ENCODE data around the gene OTC. TPM values are rescaled to one million over a fixed set of nuclear protein-coding genes. Genes with fewer than 3 reads are reported as not detected.

The OTC gene
- not detected for polyA plus RNA-seq (2013, experiment 1 of 2)
- polyA plus RNA-seq (2013, experiment 2 of 2) = not detected

DNA sequence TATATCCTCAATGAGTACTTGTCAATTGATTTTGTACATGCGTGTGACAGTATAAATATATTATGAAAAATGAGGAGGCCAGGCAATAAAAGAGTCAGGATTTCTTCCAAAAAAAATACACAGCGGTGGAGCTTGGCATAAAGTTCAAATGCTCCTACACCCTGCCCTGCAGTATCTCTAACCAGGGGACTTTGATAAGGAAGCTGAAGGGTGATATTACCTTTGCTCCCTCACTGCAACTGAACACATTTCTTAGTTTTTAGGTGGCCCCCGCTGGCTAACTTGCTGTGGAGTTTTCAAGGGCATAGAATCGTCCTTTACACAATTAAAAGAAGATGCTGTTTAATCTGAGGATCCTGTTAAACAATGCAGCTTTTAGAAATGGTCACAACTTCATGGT, at the start of gene OTC:
TSS of gene OTC (plus strand) at position 243 of the 400 bp plus-strand sequence. CDS start at position 336, 93 bp downstream.
- H3K4ac ChIP-seq (ENCODE audit: low read depth, low read length) = no peak within 1 kb of the TSS
- no peak within 1 kb of the TSS for H3K23ac ChIP-seq (ENCODE audit: low read length)
- no peak within 1 kb of the TSS for H2AK5ac ChIP-seq (ENCODE audit: low read length)
- H3K4me2 ChIP-seq (ENCODE audit: low read length) = no peak within 1 kb of the TSS
- H3K27me3 ChIP-seq (ENCODE audit: insufficient read depth, low read length, poor library complexity) = no peaks in the 10 kb centered on the region
- no peak within 1 kb of the TSS for H3K4me3 ChIP-seq (ENCODE audit: low read length)
- no peak within 1 kb of the TSS for H3K27ac ChIP-seq (ENCODE audit: low read depth, low read length)
- no peak within 1 kb of the TSS for H3K9ac ChIP-seq (ENCODE audit: low read length)
- no peak within 1 kb of the TSS for H3K56ac ChIP-seq (ENCODE audit: low read length)
- H2BK120ac ChIP-seq (ENCODE audit: low read depth, low read length) = no peak within 1 kb of the TSS
- H3K18ac ChIP-seq (ENCODE audit: low read length) = no peak within 1 kb of the TSS
- H3K79me2 ChIP-seq (ENCODE audit: control insufficient read depth, insufficient read depth, low read length) = no peaks in the 10 kb centered on the region
- no peak within 1 kb of the TSS for H2BK15ac ChIP-seq (replicated peaks; ENCODE audit: low read depth)
- H3K79me1 ChIP-seq (ENCODE audit: low read length) = no peaks in the 10 kb centered on the region
- WGBS (ENCODE audit: extremely low coverage, insufficient coverage, low lambda C conversion rate) = no CpG with 5 or more reads among the region's 4 CpGs
- no peak within 1 kb of the TSS for H2BK5ac ChIP-seq (ENCODE audit: low read length)
- no peak for DNase-seq
- no peak within 1 kb of the TSS for H4K5ac ChIP-seq (ENCODE audit: low read length)
- no peaks in the 10 kb centered on the region for H3K36me3 ChIP-seq (ENCODE audit: control insufficient read depth, insufficient read depth, low read length)
- no peak within 1 kb of the TSS for H4K8ac ChIP-seq (ENCODE audit: low read depth, low read length)
- H3K4me1 ChIP-seq (ENCODE audit: control insufficient read depth, low read depth, low read length) = no peaks in the 10 kb centered on the region

DNA sequence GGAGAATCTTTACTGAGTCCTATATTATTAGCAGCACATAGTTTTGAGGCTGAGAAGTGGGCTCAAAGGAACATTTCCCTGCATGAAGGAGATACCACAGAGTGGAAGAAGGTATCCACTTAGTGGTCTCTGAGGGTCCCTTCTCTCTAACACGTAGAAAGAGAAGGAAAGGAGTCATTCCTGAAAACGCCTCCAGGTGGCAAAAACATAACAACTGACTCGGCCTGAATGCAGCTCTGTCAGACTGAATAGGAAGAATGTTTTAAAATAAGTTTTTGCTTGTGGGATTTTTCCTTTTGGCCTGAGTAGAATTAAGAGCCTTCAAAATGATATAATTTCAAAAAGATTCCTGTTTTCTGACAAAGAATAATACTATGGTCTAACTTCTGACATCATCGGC, 48.4 kb upstream of the OTC start:
- Histone ChIP-seq H3K79me1 (ENCODE audit: low read length) (no peaks in the 10 kb centered on the region), H4K5ac (ENCODE audit: low read length) (no peak overlapping the region), H2BK15ac (replicated peaks; ENCODE audit: low read depth) (no peak overlapping the region), H3K9ac (ENCODE audit: low read length) (no peak overlapping the region), H2AK5ac (ENCODE audit: low read length) (no peak overlapping the region), H3K18ac (ENCODE audit: low read length) (no peak overlapping the region), H2BK5ac (ENCODE audit: low read length) (no peak overlapping the region), H4K8ac (ENCODE audit: low read depth, low read length) (no peak overlapping the region), H3K36me3 (ENCODE audit: control insufficient read depth, insufficient read depth, low read length) (no peaks in the 10 kb centered on the region), H3K4me2 (ENCODE audit: low read length) (no peak overlapping the region), H3K4me1 (ENCODE audit: control insufficient read depth, low read depth, low read length) (no peaks in the 10 kb centered on the region), H3K56ac (ENCODE audit: low read length) (no peak overlapping the region), H3K23ac (ENCODE audit: low read length) (no peak overlapping the region), H3K4ac (ENCODE audit: low read depth, low read length) (no peak overlapping the region), H3K27me3 (ENCODE audit: insufficient read depth, low read length, poor library complexity) (no peaks in the 10 kb centered on the region), H3K4me3 (ENCODE audit: low read length) (no peak overlapping the region), H2BK120ac (ENCODE audit: low read depth, low read length) (no peak overlapping the region), H3K79me2 (ENCODE audit: control insufficient read depth, insufficient read depth, low read length) (no peaks in the 10 kb centered on the region), H3K27ac (ENCODE audit: low read depth, low read length) (no peak overlapping the region)
- no CpG with 5 or more reads among the region's 4 CpGs for WGBS (ENCODE audit: extremely low coverage, insufficient coverage, low lambda C conversion rate)
- DNase-seq = peak; percentile 27

DNA sequence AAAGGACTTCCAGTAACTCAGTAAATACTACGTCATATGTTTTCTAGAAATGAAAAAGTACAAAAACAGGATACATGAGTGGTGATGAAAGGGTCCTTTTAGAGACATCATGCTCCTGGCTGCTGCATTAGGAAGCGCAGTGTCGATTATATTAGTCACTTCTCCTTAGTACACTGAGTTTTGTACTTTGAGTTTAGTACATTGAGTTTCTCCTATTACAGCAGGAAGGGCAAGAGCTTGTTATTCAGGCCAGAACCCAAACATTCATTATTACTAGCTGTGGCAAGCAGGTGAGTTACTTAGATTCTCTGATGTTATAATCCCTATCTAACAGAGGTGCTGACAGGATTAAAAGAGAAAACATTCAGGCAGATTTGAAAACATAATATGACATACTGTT, 46.4 kb upstream of the OTC start:
- Histone ChIP-seq H3K27me3 (ENCODE audit: insufficient read depth, low read length, poor library complexity) (no peaks in the 10 kb centered on the region), H3K9ac (ENCODE audit: low read length) (no peak overlapping the region), H3K36me3 (ENCODE audit: control insufficient read depth, insufficient read depth, low read length) (no peaks in the 10 kb centered on the region), H3K23ac (ENCODE audit: low read length) (no peak overlapping the region), H3K56ac (ENCODE audit: low read length) (no peak overlapping the region), H3K18ac (ENCODE audit: low read length) (no peak overlapping the region), H3K4me1 (ENCODE audit: control insufficient read depth, low read depth, low read length) (no peaks in the 10 kb centered on the region), H3K4me2 (ENCODE audit: low read length) (no peak overlapping the region), H3K79me1 (ENCODE audit: low read length) (no peaks in the 10 kb centered on the region), H4K5ac (ENCODE audit: low read length) (no peak overlapping the region), H2BK120ac (ENCODE audit: low read depth, low read length) (no peak overlapping the region), H3K4ac (ENCODE audit: low read depth, low read length) (no peak overlapping the region), H2AK5ac (ENCODE audit: low read length) (no peak overlapping the region), H2BK5ac (ENCODE audit: low read length) (no peak overlapping the region), H3K27ac (ENCODE audit: low read depth, low read length) (no peak overlapping the region), H4K8ac (ENCODE audit: low read depth, low read length) (no peak overlapping the region), H2BK15ac (replicated peaks; ENCODE audit: low read depth) (no peak overlapping the region), H3K4me3 (ENCODE audit: low read length) (no peak overlapping the region), H3K79me2 (ENCODE audit: control insufficient read depth, insufficient read depth, low read length) (no peaks in the 10 kb centered on the region)
- WGBS (ENCODE audit: extremely low coverage, insufficient coverage, low lambda C conversion rate) = no CpG with 5 or more reads among the region's 3 CpGs
- DNase-seq = no peak

DNA sequence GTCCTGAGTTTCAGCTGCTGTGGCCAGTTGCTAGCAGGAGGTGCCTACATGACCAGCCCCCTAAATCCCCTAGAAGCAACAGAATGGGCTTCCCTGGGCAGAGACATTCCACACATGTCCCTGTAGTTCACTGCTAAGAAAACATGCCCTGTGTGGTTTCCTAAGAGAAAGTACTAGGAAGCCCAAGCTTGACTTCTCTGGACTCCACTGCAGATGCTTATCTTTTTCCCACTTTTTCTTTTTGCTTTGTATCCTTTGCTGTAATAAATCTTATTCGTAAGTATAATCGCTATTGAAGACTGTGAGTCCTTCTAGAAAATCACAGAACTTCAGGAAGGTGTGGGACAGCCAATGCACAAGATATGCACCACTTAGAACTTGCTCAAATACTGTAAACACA, 40.7 kb upstream of the OTC start:
- no peaks in the 10 kb centered on the region for H3K79me2 ChIP-seq (ENCODE audit: control insufficient read depth, insufficient read depth, low read length)
- H4K5ac ChIP-seq (ENCODE audit: low read length) = no peak overlapping the region
- H3K9ac ChIP-seq (ENCODE audit: low read length) = no peak overlapping the region
- H3K18ac ChIP-seq (ENCODE audit: low read length) = no peak overlapping the region
- WGBS (ENCODE audit: extremely low coverage, insufficient coverage, low lambda C conversion rate) = no CpG with 5 or more reads among the region's 2 CpGs
- no peak overlapping the region for H3K27ac ChIP-seq (ENCODE audit: low read depth, low read length)
- no peak for DNase-seq
- H3K79me1 ChIP-seq (ENCODE audit: low read length) = no peaks in the 10 kb centered on the region
- no peak overlapping the region for H4K8ac ChIP-seq (ENCODE audit: low read depth, low read length)
- H3K4ac ChIP-seq (ENCODE audit: low read depth, low read length) = no peak overlapping the region
- H3K23ac ChIP-seq (ENCODE audit: low read length) = no peak overlapping the region
- no peak overlapping the region for H3K56ac ChIP-seq (ENCODE audit: low read length)
- H3K4me2 ChIP-seq (ENCODE audit: low read length) = no peak overlapping the region
- no peak overlapping the region for H2BK15ac ChIP-seq (replicated peaks; ENCODE audit: low read depth)
- no peaks in the 10 kb centered on the region for H3K27me3 ChIP-seq (ENCODE audit: insufficient read depth, low read length, poor library complexity)
- H2AK5ac ChIP-seq (ENCODE audit: low read length) = no peak overlapping the region
- H2BK5ac ChIP-seq (ENCODE audit: low read length) = no peak overlapping the region
- no peak overlapping the region for H2BK120ac ChIP-seq (ENCODE audit: low read depth, low read length)
- no peaks in the 10 kb centered on the region for H3K4me1 ChIP-seq (ENCODE audit: control insufficient read depth, low read depth, low read length)
- no peaks in the 10 kb centered on the region for H3K36me3 ChIP-seq (ENCODE audit: control insufficient read depth, insufficient read depth, low read length)
- no peak overlapping the region for H3K4me3 ChIP-seq (ENCODE audit: low read length)

DNA sequence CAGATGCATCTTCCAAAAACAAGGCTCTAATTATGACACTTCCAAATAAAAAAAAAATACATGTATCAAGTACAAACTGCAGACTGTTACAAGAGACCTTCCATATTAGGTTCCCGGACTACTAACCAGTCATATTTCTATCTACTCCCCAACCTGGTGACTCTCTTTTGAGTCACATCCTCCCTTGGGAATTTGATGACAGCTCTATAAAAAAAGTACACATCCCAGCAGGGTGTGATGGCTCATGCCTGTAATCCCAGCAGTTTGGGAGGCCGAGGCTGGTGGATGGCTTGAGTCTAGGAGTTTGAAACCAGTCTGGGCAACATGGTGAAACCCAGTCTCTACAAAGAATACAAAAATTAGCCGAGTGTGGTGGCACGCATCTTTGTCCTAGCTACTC, 40.0 kb upstream of the OTC start:
- Histone ChIP-seq H3K4me2 (ENCODE audit: low read length) (no peak overlapping the region), H3K18ac (ENCODE audit: low read length) (no peak overlapping the region), H3K56ac (ENCODE audit: low read length) (no peak overlapping the region), H3K36me3 (ENCODE audit: control insufficient read depth, insufficient read depth, low read length) (no peaks in the 10 kb centered on the region), H3K4ac (ENCODE audit: low read depth, low read length) (no peak overlapping the region), H3K79me2 (ENCODE audit: control insufficient read depth, insufficient read depth, low read length) (no peaks in the 10 kb centered on the region), H4K8ac (ENCODE audit: low read depth, low read length) (no peak overlapping the region), H3K9ac (ENCODE audit: low read length) (no peak overlapping the region), H3K27ac (ENCODE audit: low read depth, low read length) (no peak overlapping the region), H3K27me3 (ENCODE audit: insufficient read depth, low read length, poor library complexity) (no peaks in the 10 kb centered on the region), H2AK5ac (ENCODE audit: low read length) (no peak overlapping the region), H2BK120ac (ENCODE audit: low read depth, low read length) (no peak overlapping the region), H4K5ac (ENCODE audit: low read length) (no peak overlapping the region), H2BK15ac (replicated peaks; ENCODE audit: low read depth) (no peak overlapping the region), H3K79me1 (ENCODE audit: low read length) (no peaks in the 10 kb centered on the region), H3K4me3 (ENCODE audit: low read length) (no peak overlapping the region), H2BK5ac (ENCODE audit: low read length) (no peak overlapping the region), H3K4me1 (ENCODE audit: control insufficient read depth, low read depth, low read length) (no peaks in the 10 kb centered on the region), H3K23ac (ENCODE audit: low read length) (no peak overlapping the region)
- DNase-seq = no peak
- WGBS (ENCODE audit: extremely low coverage, insufficient coverage, low lambda C conversion rate) = no CpG with 5 or more reads among the region's 4 CpGs

DNA sequence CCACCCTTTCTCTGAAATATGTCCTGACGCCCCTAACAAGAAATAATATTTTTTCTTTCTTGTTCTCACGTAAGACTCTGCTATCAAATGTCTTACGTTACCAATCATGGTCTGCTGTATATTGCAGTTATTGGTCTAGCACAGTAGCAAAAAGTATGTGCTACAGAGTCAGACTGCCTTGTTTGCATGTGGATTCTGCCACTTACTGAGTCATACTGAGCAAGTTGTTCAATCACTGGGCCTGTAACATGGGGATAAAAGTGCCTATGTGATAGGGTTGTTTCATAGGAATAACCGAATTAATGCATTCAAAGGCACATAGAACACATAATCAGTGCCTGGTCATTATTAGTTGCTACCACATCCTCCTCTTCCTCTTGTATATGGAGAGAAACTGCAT, 39.2 kb upstream of the OTC start:
- H2BK120ac ChIP-seq (ENCODE audit: low read depth, low read length) = no peak overlapping the region
- no peaks in the 10 kb centered on the region for H3K36me3 ChIP-seq (ENCODE audit: control insufficient read depth, insufficient read depth, low read length)
- H2BK15ac ChIP-seq (replicated peaks; ENCODE audit: low read depth) = no peak overlapping the region
- WGBS (ENCODE audit: extremely low coverage, insufficient coverage, low lambda C conversion rate) = no CpG with 5 or more reads among the region's 4 CpGs
- H3K79me1 ChIP-seq (ENCODE audit: low read length) = no peaks in the 10 kb centered on the region
- H3K4me1 ChIP-seq (ENCODE audit: control insufficient read depth, low read depth, low read length) = no peaks in the 10 kb centered on the region
- DNase-seq = no peak
- H4K5ac ChIP-seq (ENCODE audit: low read length) = no peak overlapping the region
- H4K8ac ChIP-seq (ENCODE audit: low read depth, low read length) = no peak overlapping the region
- H3K4me2 ChIP-seq (ENCODE audit: low read length) = no peak overlapping the region
- no peak overlapping the region for H3K9ac ChIP-seq (ENCODE audit: low read length)
- H3K79me2 ChIP-seq (ENCODE audit: control insufficient read depth, insufficient read depth, low read length) = no peaks in the 10 kb centered on the region
- no peaks in the 10 kb centered on the region for H3K27me3 ChIP-seq (ENCODE audit: insufficient read depth, low read length, poor library complexity)
- H2BK5ac ChIP-seq (ENCODE audit: low read length) = no peak overlapping the region
- no peak overlapping the region for H3K18ac ChIP-seq (ENCODE audit: low read length)
- no peak overlapping the region for H3K27ac ChIP-seq (ENCODE audit: low read depth, low read length)
- H3K23ac ChIP-seq (ENCODE audit: low read length) = no peak overlapping the region
- no peak overlapping the region for H3K56ac ChIP-seq (ENCODE audit: low read length)
- H2AK5ac ChIP-seq (ENCODE audit: low read length) = no peak overlapping the region
- H3K4ac ChIP-seq (ENCODE audit: low read depth, low read length) = no peak overlapping the region
- H3K4me3 ChIP-seq (ENCODE audit: low read length) = no peak overlapping the region

Measured in mesendoderm (in vitro differentiated cells).